ENCODE data around the gene UNCX.

Gene UNCX

GRCh38 chr7:1229956-1230355, 2.7 kb upstream of the UNCX start:
- Histone ChIP-seq H4K20me1 (ENCODE audit: low read depth, low read length) (no peaks in the 10 kb centered on the region), H3K4me2 (ENCODE audit: low read depth, low read length, poor library complexity, severe bottlenecking) (no peak overlapping the region), H3K9me3 (ENCODE audit: insufficient read depth, low read length) (no peaks in the 10 kb centered on the region), H3F3A (ENCODE audit: insufficient read depth) (no peaks in the 10 kb centered on the region), H3K4me3 (ENCODE audit: insufficient read depth, low read length, poor library complexity, severe bottlenecking) (no peak overlapping the region), H3K36me3 (ENCODE audit: low read length) (no peaks in the 10 kb centered on the region), H3K27ac (ENCODE audit: low read depth, low read length) (no peak overlapping the region), H2AFZ (ENCODE audit: low read depth, low read length, severe bottlenecking) (no peak overlapping the region), H3K27me3 (ENCODE audit: low read length) (no peaks in the 10 kb centered on the region), H3K9ac (ENCODE audit: low read length) (no peak overlapping the region), H3K79me2 (ENCODE audit: insufficient read depth, low read length) (no peaks in the 10 kb centered on the region), H3K9me2 (replicated peaks; ENCODE audit: insufficient read depth, low read length) (no peaks in the 10 kb centered on the region)
- TF ChIP-seq CTCF (IDR thresholded peaks at IDR 0.05; ENCODE audit: insufficient read depth, low read length, poor library complexity, severe bottlenecking) (no peak), EZH2phosphoT487 (conservative IDR thresholded peaks at IDR 0.05; ENCODE audit: low read length) (no peak)

- Histone ChIP-seq H3K9me3 (ENCODE audit: insufficient read depth, low read length) (no peaks in the 10 kb centered on the region), H3K27ac (ENCODE audit: low read depth, low read length) (no peak overlapping the region), H3K36me3 (ENCODE audit: low read length) (no peaks in the 10 kb centered on the region), H3K27me3 (ENCODE audit: low read length) (no peaks in the 10 kb centered on the region), H4K20me1 (ENCODE audit: low read depth, low read length) (no peaks in the 10 kb centered on the region), H3F3A (ENCODE audit: insufficient read depth) (no peaks in the 10 kb centered on the region), H3K4me3 (ENCODE audit: insufficient read depth, low read length, poor library complexity, severe bottlenecking) (no peak overlapping the region), H3K9me2 (replicated peaks; ENCODE audit: insufficient read depth, low read length) (no peaks in the 10 kb centered on the region), H3K4me2 (ENCODE audit: low read depth, low read length, poor library complexity, severe bottlenecking) (no peak overlapping the region), H2AFZ (ENCODE audit: low read depth, low read length, severe bottlenecking) (no peak overlapping the region), H3K9ac (ENCODE audit: low read length) (no peak overlapping the region), H3K79me2 (ENCODE audit: insufficient read depth, low read length) (no peaks in the 10 kb centered on the region)
- TF ChIP-seq CTCF (IDR thresholded peaks at IDR 0.05; ENCODE audit: insufficient read depth, low read length, poor library complexity, severe bottlenecking): no peak
- TF ChIP-seq EZH2phosphoT487 (conservative IDR thresholded peaks at IDR 0.05; ENCODE audit: low read length): no peak
Observed at GRCh38 chr7:1230411-1231213, 2.1 kb upstream of the UNCX start.

- no peaks in the 10 kb centered on the region for H3K79me2 ChIP-seq (ENCODE audit: insufficient read depth, low read length)
- TF ChIP-seq CTCF (IDR thresholded peaks at IDR 0.05; ENCODE audit: insufficient read depth, low read length, poor library complexity, severe bottlenecking) (no peak), EZH2phosphoT487 (conservative IDR thresholded peaks at IDR 0.05; ENCODE audit: low read length) (no peak)
Observed at GRCh38 chr7:1231214-1232102, 1.2 kb upstream of the UNCX start.

More at GRCh38 chr7:1231214-1232102, 1.2 kb upstream of the UNCX start:
- H2AFZ ChIP-seq (ENCODE audit: low read depth, low read length, severe bottlenecking): no peak overlapping the region
- H4K20me1 ChIP-seq (ENCODE audit: low read depth, low read length): no peaks in the 10 kb centered on the region
- H3K27ac ChIP-seq (ENCODE audit: low read depth, low read length): no peak overlapping the region
- no peaks in the 10 kb centered on the region for H3F3A ChIP-seq (ENCODE audit: insufficient read depth)
- no peaks in the 10 kb centered on the region for H3K36me3 ChIP-seq (ENCODE audit: low read length)
- no peak overlapping the region for H3K4me3 ChIP-seq (ENCODE audit: insufficient read depth, low read length, poor library complexity, severe bottlenecking)
- H3K9ac ChIP-seq (ENCODE audit: low read length): no peak overlapping the region
- H3K27me3 ChIP-seq (ENCODE audit: low read length): no peaks in the 10 kb centered on the region
- no peaks in the 10 kb centered on the region for H3K9me2 ChIP-seq (replicated peaks; ENCODE audit: insufficient read depth, low read length)
- no peak overlapping the region for H3K4me2 ChIP-seq (ENCODE audit: low read depth, low read length, poor library complexity, severe bottlenecking)
- H3K9me3 ChIP-seq (ENCODE audit: insufficient read depth, low read length): no peaks in the 10 kb centered on the region
